GM19238 (cell line): ENCODE results near the gene SCGB1D4.

ENCODE experiments used
- DNase-seq: peaks from one replicate; pipeline ENCODE4 v3.0.0; 2011; ENCODE audit warnings: low spot score; ENCODE audit not compliant: insufficient read length

Gene SCGB1D4

GRCh38 chr11:62280452-62280851, 18.4 kb downstream of the SCGB1D4 start:
- no peak for DNase-seq

- DNase-seq, result no peak
Measured at GRCh38 chr11:62273789-62274275, 25.0 kb downstream of the SCGB1D4 start.

- no peak for DNase-seq
Measured at GRCh38 chr11:62273284-62273683, 25.6 kb downstream of the SCGB1D4 start.

GRCh38 chr11:62269654-62270278, 29.1 kb downstream of the SCGB1D4 start, which contains the start of gene SCGB2A2:
SCGB2A2 (plus strand) TSS chr11:62270158; CDS start chr11:62270217, 59 bp downstream.
- no peak for DNase-seq

- no peak for DNase-seq
Measured at GRCh38 chr11:62267576-62267975, 31.3 kb downstream of the SCGB1D4 start.

GRCh38 chr11:62267050-62267449, 31.8 kb downstream of the SCGB1D4 start:
- no peak for DNase-seq

GRCh38 chr11:62266558-62266957, 32.3 kb downstream of the SCGB1D4 start:
- no peak for DNase-seq

GRCh38 chr11:62264004-62264403, 34.9 kb downstream of the SCGB1D4 start:
- DNase-seq, result no peak

GRCh38 chr11:62260261-62260953, 38.5 kb downstream of the SCGB1D4 start:
- no peak for DNase-seq

- no peak for DNase-seq
Measured at GRCh38 chr11:62256281-62256680, 42.6 kb downstream of the SCGB1D4 start.

GRCh38 chr11:62253999-62254542, 44.8 kb downstream of the SCGB1D4 start:
- no peak for DNase-seq

- DNase-seq, result no peak
Measured at GRCh38 chr11:62251698-62252097, 47.2 kb downstream of the SCGB1D4 start.
